Measurements from ENCODE around the gene ICE2. TPM values are rescaled to one million over a fixed set of nuclear protein-coding genes. Genes with fewer than 3 reads are reported as not detected.
A peak's percentile ranks its signal among the peaks of the same experiment; 100 is the strongest.

The ICE2 gene
- total and polyA plus RNA-seq, 2 of the 8 experiments (the other 6 are each of a cell fraction or from before 2014, with no cell fraction given) = 40.0 to 87.3 TPM

GRCh38 chr15:60473135-60473534 lies 5.8 kb downstream of the ICE2 start:
- Histone ChIP-seq H2AK5ac (ENCODE audit: low read depth, low read length) (no peak overlapping the region), H3K27ac (ENCODE audit: low read depth, low read length) (no peak overlapping the region), H3K4ac (replicated peaks; ENCODE audit: insufficient read length, low read depth, low read length) (no peak overlapping the region), H3K9ac (replicated peaks in 1 of 4; ENCODE audit: extremely low read depth in 1 of 4, low read depth in 3 of 4, low read length in 3 of 4) (no peak overlapping the region), H4K20me1 (replicated peaks in 1 of 2; ENCODE audit: control insufficient read depth in 1 of 2, insufficient read depth in 2 of 2, low read length in 2 of 2) (peaks cover 0 to 3% of the 10 kb centered on the region in 2 experiments), H3K79me2 (ENCODE audit: control insufficient read depth in 1 of 2, insufficient read depth in 2 of 2, low read length in 2 of 2) (peaks cover 6 to 41% of the 10 kb centered on the region in 2 experiments; a peak in 3 of 4 replicates), H4K8ac (ENCODE audit: extremely low read depth, insufficient read depth, low read length) (peak overlapping the region; percentile 62; the same call in 1 of the 2 replicates), H3K4me3 (ENCODE audit: extremely low read depth in 1 of 4, insufficient read depth in 2 of 4, low read depth in 3 of 4, low read length in 4 of 4) (no peak overlapping the region), H2BK15ac (ENCODE audit: low read length) (no peak overlapping the region), H3K36me3 (ENCODE audit: control insufficient read depth in 2 of 4, insufficient read depth in 4 of 4, low read length in 3 of 4) (peaks cover 0 to 61% (median 14%) of the 10 kb centered on the region in 4 experiments; a peak in 7 of 8 replicates), H4K91ac (replicated peaks; ENCODE audit: insufficient read length, low read length) (no peak overlapping the region), H3K4me1 (replicated peaks in 1 of 4; ENCODE audit: control insufficient read depth in 3 of 4, insufficient read depth in 4 of 4, low read length in 3 of 4) (peaks cover 2 to 6% (median 4%) of the 10 kb centered on the region in 4 experiments; a peak in 6 of 7 replicates), H3K79me1 (ENCODE audit: low read depth, low read length) (peaks cover 7% of the 10 kb centered on the region), H4K5ac (ENCODE audit: insufficient read length, low read depth, low read length) (no peak overlapping the region), H3K23ac (ENCODE audit: insufficient read length) (no peak overlapping the region), H3K4me2 (ENCODE audit: insufficient read depth in 1 of 2, low read depth in 2 of 2, low read length in 2 of 2) (no peak overlapping the region), H2BK20ac (ENCODE audit: low read length) (no peak overlapping the region), H3K23me2 (ENCODE audit: low read depth, low read length) (peaks cover 4% of the 10 kb centered on the region), H2AFZ (ENCODE audit: low read length) (no peak overlapping the region), H3K56ac (replicated peaks; ENCODE audit: insufficient read length, low read depth, low read length) (no peak overlapping the region), H3K27me3 (replicated peaks in 1 of 4; ENCODE audit: control insufficient read depth in 3 of 4, extremely low read depth in 1 of 4, insufficient read depth in 3 of 4, low read length in 3 of 4) (no peaks in the 10 kb centered on the region), H2BK120ac (replicated peaks; ENCODE audit: low read depth, low read length) (no peak overlapping the region), H3K18ac (ENCODE audit: extremely low read depth, low read length) (no peak overlapping the region), H3K14ac (ENCODE audit: insufficient read length) (no peak overlapping the region), H2BK12ac (ENCODE audit: low read depth, low read length) (no peak overlapping the region), H2BK5ac (ENCODE audit: low read depth, low read length) (no peak overlapping the region), H3K9me3 (ENCODE audit: insufficient read depth in 2 of 2, low read depth in 1 of 2, low read length in 1 of 2) (no peaks in the 10 kb centered on the region)
- ChIA-PET CTCF (ENCODE audit: partially characterized antibody) (no interaction called here), POLR2A (ENCODE audit: partially characterized antibody) (no interaction called here)
- FAIRE-seq (no peak), DNase-seq (ENCODE audit: low read depth in 1 of 2, low spot score in 2 of 2) (no peak)
- TF ChIP-seq POLR2AphosphoS5 (IDR thresholded peaks at IDR 0.05; ENCODE audit: low read depth, low read length) (no peak), ATF3 (IDR thresholded peaks at IDR 0.05; ENCODE audit: insufficient read depth, low read depth, low read length) (no peak), HDAC2 (IDR thresholded peaks at IDR 0.05; ENCODE audit: borderline replicate concordance in 1 of 2, low read depth in 2 of 2, low read length in 2 of 2) (no peak), FOSL1 (IDR thresholded peaks at IDR 0.05; ENCODE audit: insufficient read depth, low read depth, low read length) (no peak), NANOG (IDR thresholded peaks at IDR 0.05; ENCODE audit: insufficient read depth, low read depth, low read length, poor library complexity, severe bottlenecking) (no peak), SAP30 (IDR thresholded peaks at IDR 0.05; ENCODE audit: insufficient read depth, insufficient replicate concordance, low read length) (no peak)
- WGBS, 2 experiments (ENCODE audit: extremely low coverage in 1 of 2, insufficient coverage in 1 of 2, insufficient read length in 1 of 2, insufficient replicate concordance in 2 of 2, low coverage in 1 of 2, low lambda C conversion rate in 2 of 2, missing lambda C conversion rate in 1 of 2) = 100% methylated on average over 3 of the region's 3 CpGs; no CpG with 5 or more reads in 1 of the 2 experiments

All from H1 (cell line).